Breast epithelium (tissue), 3 donors: ENCODE results near the gene P2RX1.

Experiments
- POLR2AphosphoS5 ChIP-seq, 3 donors: sonication (generic); formaldehyde crosslinking; IDR thresholded peaks; one replicate each; pipeline ENCODE4 v1.6.1; 2017; ENCODE audit warnings: antibody characterized with exemption in 3 of 3
- TF ChIP-seq, protein P1 (sequence below), 3 donors: fragments of 450-650 bp; IDR thresholded peaks; one replicate each; pipeline ENCODE4 v1.5.1; 2016 to 2017; ENCODE audit warnings: antibody characterized with exemption in 3 of 3, mild to moderate bottlenecking in 3 of 3, moderate library complexity in 3 of 3

DNA sequence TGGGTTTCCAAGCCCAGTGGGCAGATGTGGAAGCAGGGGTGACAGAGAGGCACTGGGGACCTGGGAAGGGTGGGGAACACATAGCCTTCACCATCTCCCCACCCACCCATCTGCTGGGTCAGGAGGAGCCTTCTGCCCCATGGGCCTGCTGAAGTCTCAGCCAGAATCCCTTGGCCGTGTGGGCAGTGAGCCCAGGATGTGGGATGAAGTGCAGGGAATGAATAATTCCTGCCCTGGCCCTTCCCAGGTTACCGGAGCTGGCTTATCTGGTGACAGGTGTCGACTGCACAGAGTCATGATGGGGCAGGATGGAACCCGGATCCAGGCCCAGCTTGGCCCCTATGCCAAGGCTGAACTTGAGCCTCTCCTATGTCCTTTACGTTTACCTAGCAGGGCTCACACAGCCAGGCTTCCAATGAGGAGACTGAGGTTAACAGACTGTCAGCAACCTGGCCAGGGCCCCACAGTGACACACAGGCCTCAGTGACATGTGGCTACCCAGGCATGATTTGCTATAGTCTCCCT is 30.5 kb upstream of the P2RX1 start:
- TF ChIP-seq POLR2AphosphoS5 (IDR thresholded peaks at IDR 0.05), result no peak
- TF ChIP-seq, protein P1, sequence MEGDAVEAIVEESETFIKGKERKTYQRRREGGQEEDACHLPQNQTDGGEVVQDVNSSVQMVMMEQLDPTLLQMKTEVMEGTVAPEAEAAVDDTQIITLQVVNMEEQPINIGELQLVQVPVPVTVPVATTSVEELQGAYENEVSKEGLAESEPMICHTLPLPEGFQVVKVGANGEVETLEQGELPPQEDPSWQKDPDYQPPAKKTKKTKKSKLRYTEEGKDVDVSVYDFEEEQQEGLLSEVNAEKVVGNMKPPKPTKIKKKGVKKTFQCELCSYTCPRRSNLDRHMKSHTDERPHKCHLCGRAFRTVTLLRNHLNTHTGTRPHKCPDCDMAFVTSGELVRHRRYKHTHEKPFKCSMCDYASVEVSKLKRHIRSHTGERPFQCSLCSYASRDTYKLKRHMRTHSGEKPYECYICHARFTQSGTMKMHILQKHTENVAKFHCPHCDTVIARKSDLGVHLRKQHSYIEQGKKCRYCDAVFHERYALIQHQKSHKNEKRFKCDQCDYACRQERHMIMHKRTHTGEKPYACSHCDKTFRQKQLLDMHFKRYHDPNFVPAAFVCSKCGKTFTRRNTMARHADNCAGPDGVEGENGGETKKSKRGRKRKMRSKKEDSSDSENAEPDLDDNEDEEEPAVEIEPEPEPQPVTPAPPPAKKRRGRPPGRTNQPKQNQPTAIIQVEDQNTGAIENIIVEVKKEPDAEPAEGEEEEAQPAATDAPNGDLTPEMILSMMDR (IDR thresholded peaks at IDR 0.05), result no peak
